ENCODE measurements around the gene THPO. TPM values are rescaled to one million over a fixed set of nuclear protein-coding genes. Genes with fewer than 3 reads are reported as not detected.

The THPO gene
- total and polyA plus RNA-seq, 2 experiments from 2014 or later, result 0.14 to 1.9 TPM

GRCh38 chr3:184409331-184409926 is 31.4 kb upstream of the THPO start:
- peaks cover 14% of the 10 kb centered on the region for H3K27me3 Mint-ChIP-seq (ENCODE audit: insufficient read depth, low read depth, poor library complexity)
- Histone ChIP-seq H3K27ac (ENCODE audit: low read depth) (no peak overlapping the region), H3K4me1 (ENCODE audit: insufficient read depth) (no peaks in the 10 kb centered on the region), H3K27me3 (ENCODE audit: insufficient read depth) (no peaks in the 10 kb centered on the region), H3K36me3 (ENCODE audit: insufficient read depth) (no peaks in the 10 kb centered on the region), H3K79me2 (replicated peaks; ENCODE audit: insufficient read depth) (no peaks in the 10 kb centered on the region), H3K4me2 (no peak overlapping the region), H2AFZ (no peak overlapping the region), H3K9me2 (ENCODE audit: insufficient read depth) (no peaks in the 10 kb centered on the region), H3F3A (replicated peaks; ENCODE audit: low read depth) (no peaks in the 10 kb centered on the region), H4K20me1 (replicated peaks; ENCODE audit: insufficient read depth) (no peaks in the 10 kb centered on the region), H3K4me3 (no peak overlapping the region)
- peaks cover 3% of the 10 kb centered on the region; the same call in 1 of the 3 replicates for H3K9me3 Mint-ChIP-seq
- no peak overlapping the region for H3K4me3 Mint-ChIP-seq
- TF ChIP-seq ETS1 (IDR thresholded peaks at IDR 0.05), result no peak
- TF ChIP-seq ZNF331 (CRISPR knock-in tag; IDR thresholded peaks at IDR 0.05; ENCODE audit: low read depth), result no peak
- no peak for TF ChIP-seq CTCF (conservative IDR thresholded peaks at IDR 0.05; ENCODE audit: low read depth in 2 of 2)
- TF ChIP-seq ZNF462 (CRISPR knock-in tag; IDR thresholded peaks at IDR 0.05), result no peak
- TF ChIP-seq CREB1 (CRISPR knock-in tag; IDR thresholded peaks at IDR 0.05; ENCODE audit: low read depth), result no peak
- TF ChIP-seq STAT1 (IDR thresholded peaks at IDR 0.05; ENCODE audit: unreplicated experiment), result no peak
- TF ChIP-seq NANOG (IDR thresholded peaks at IDR 0.05; ENCODE audit: borderline replicate concordance), result no peak
- no peak for TF ChIP-seq ZNF114 (CRISPR knock-in tag; IDR thresholded peaks at IDR 0.05)
- TF ChIP-seq POLR2AphosphoS5 (IDR thresholded peaks at IDR 0.05; ENCODE audit: low read depth), result no peak
- no peak for DNase-seq (ENCODE audit: low spot score)
- ATAC-seq, result no peak
- H3K36me3 Mint-ChIP-seq (ENCODE audit: low read depth), result no peaks in the 10 kb centered on the region
- H3K27ac Mint-ChIP-seq, result no peak overlapping the region
- H3K4me1 Mint-ChIP-seq, result no peaks in the 10 kb centered on the region
